Right lobe of liver (tissue), 4 donors: ENCODE measurements around the gene EEF1AKMT3.

Experiments used
- POLR2A ChIP-seq: fragments of 450-650 bp; IDR thresholded peaks from one replicate; pipeline ENCODE4 v1.6.1; 2017; ENCODE audit warnings: antibody characterized with exemption, mild to moderate bottlenecking
- TF ChIP-seq, protein P1 (sequence below), 4 donors: fragments of 200-600 bp in 3 of 4; fragments of 450-650 bp in 1 of 4; IDR thresholded peaks; one replicate each; pipeline versions ENCODE4 v1.5.1 to v1.8.0; 2016 to 2022; ENCODE audit warnings: antibody characterized with exemption in 4 of 4, mild to moderate bottlenecking in 2 of 4
- donor health status: DM: no; HTN: no; CAD: no.
- donor health status: DM: no; HTN: no; CAD: no.
- donor health status: DM: no; HTN: yes; CAD: no.

DNA sequence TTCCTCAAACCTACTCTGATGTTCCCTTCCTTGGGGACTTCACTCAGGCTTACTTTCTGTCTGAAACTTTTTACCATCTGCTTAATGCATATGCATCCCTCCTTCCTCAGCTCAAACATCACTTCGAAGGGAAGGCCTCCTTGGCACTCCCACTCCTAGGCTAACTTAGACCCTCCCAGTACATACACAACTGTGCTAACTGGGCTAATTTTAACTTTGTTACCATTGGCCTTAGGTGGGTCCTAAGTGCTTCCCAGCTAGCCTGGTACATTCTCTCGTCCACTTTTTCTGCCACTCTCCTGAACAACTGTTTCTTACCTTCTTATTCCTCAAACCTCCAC is 3.8 kb downstream of the EEF1AKMT3 start:
- TF ChIP-seq, protein P1, sequence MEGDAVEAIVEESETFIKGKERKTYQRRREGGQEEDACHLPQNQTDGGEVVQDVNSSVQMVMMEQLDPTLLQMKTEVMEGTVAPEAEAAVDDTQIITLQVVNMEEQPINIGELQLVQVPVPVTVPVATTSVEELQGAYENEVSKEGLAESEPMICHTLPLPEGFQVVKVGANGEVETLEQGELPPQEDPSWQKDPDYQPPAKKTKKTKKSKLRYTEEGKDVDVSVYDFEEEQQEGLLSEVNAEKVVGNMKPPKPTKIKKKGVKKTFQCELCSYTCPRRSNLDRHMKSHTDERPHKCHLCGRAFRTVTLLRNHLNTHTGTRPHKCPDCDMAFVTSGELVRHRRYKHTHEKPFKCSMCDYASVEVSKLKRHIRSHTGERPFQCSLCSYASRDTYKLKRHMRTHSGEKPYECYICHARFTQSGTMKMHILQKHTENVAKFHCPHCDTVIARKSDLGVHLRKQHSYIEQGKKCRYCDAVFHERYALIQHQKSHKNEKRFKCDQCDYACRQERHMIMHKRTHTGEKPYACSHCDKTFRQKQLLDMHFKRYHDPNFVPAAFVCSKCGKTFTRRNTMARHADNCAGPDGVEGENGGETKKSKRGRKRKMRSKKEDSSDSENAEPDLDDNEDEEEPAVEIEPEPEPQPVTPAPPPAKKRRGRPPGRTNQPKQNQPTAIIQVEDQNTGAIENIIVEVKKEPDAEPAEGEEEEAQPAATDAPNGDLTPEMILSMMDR (IDR thresholded peaks at IDR 0.05): no peak
- TF ChIP-seq POLR2A: no peak
